Panc1 (cell line): ENCODE results near the gene TFCP2L1. TPM values are rescaled to one million over a fixed set of nuclear protein-coding genes. Genes with fewer than 3 reads are reported as not detected.

Experiments used
- ATAC-seq: fragments of 200-7000 bp; cut with Tn5 transposase; 2 replicates; pipeline ENCODE4 v1.9.1; 2020; ENCODE audit warnings: mild to moderate bottlenecking, moderate library complexity
- BruUV-seq: library from RNA; stranded (reverse); fragments of 400-500 nt; replicated peaks from 2 replicates; lab custom pipeline; 2021; lab: Mats Ljungman, UMichigan
- CTCF ChIA-PET: fragments of 300-600 bp; sonication (Branson Sonifier 250); formaldehyde crosslinking; loops from one replicate; lab custom pipeline; 2022; ENCODE audit warnings: antibody characterized with exemption; lab: Charles Lee
- POLR2A ChIA-PET: fragments of 300-600 bp; sonication (Branson Sonifier 250); formaldehyde crosslinking; loops from one replicate; lab custom pipeline; 2022; ENCODE audit warnings: antibody characterized with exemption; lab: Charles Lee
- DNase-seq: peaks from one replicate; pipeline ENCODE4 v3.0.0-alpha.2; 2010; ENCODE audit warnings: low read depth, low spot score
- H3K27ac ChIP-seq: 2 replicates; pipeline ENCODE4 v1.5.1; 2011; ENCODE audit warnings: mild to moderate bottlenecking, low read length, inconsistent platforms
- H3K27me3 ChIP-seq: fragments of 200-500 bp; sonication (Bioruptor generic); 2 replicates; pipeline ENCODE4 v1.6.0; 2014; ENCODE audit warnings: low read length, inconsistent platforms; ENCODE audit not compliant: control insufficient read depth, insufficient read depth
- H3K36me3 ChIP-seq: fragments of 200-500 bp; sonication (Bioruptor generic); 2 replicates; pipeline ENCODE4 v1.5.1; 2014; ENCODE audit warnings: inconsistent platforms, mild to moderate bottlenecking, low read length, moderate library complexity; ENCODE audit not compliant: control insufficient read depth, insufficient read depth
- H3K4me1 ChIP-seq: 2 replicates; pipeline ENCODE4 v1.5.1; 2011; ENCODE audit warnings: inconsistent platforms, mild to moderate bottlenecking, low read length, moderate library complexity; ENCODE audit not compliant: control insufficient read depth, insufficient read depth
- H3K4me3 ChIP-seq, 2 experiments: 2 replicates each; pipeline ENCODE4 v1.5.1; 2011 to 2012; ENCODE audit warnings: low read depth in 2 of 2, low read length in 2 of 2, mild to moderate bottlenecking in 2 of 2, inconsistent platforms in 1 of 2, moderate library complexity in 1 of 2
- H3K9me3 ChIP-seq: fragments of 200-500 bp; sonication (Bioruptor generic); 2 replicates; pipeline ENCODE4 v1.5.1; 2014; ENCODE audit warnings: low read depth, mild to moderate bottlenecking, inconsistent platforms, low read length, moderate library complexity; ENCODE audit not compliant: control insufficient read depth, insufficient read depth
- CTCF ChIP-seq: fragments of 450-650 bp; IDR thresholded peaks from 2 replicates; pipeline ENCODE4 v1.5.1; 2017; ENCODE audit warnings: mild to moderate bottlenecking
- POLR2AphosphoS5 ChIP-seq: IDR thresholded peaks from 2 replicates; pipeline ENCODE4 v1.6.1; 2012; ENCODE audit warnings: mild to moderate bottlenecking, low read depth, low read length, moderate library complexity
- REST ChIP-seq, 2 experiments: IDR thresholded peaks; 2 replicates each; pipeline ENCODE4 v1.6.1; 2011 to 2012; ENCODE audit warnings: low read depth in 2 of 2, control low read depth in 1 of 2, low read length in 1 of 2, mild to moderate bottlenecking in 1 of 2, moderate library complexity in 1 of 2; ENCODE audit not compliant: insufficient read depth in 1 of 2
- SIN3A ChIP-seq: IDR thresholded peaks from 2 replicates; pipeline ENCODE4 v1.6.1; 2012; ENCODE audit warnings: low read depth, mild to moderate bottlenecking, low read length, moderate library complexity, borderline replicate concordance; ENCODE audit not compliant: insufficient read depth
- TCF7L2 ChIP-seq: IDR thresholded peaks from 2 replicates; pipeline ENCODE4 v1.6.1; 2011; ENCODE audit warnings: mild to moderate bottlenecking, low read depth, low read length, inconsistent platforms
- in situ Hi-C: cut with HindIII; loops from 2 replicates; pipeline ENCODE4 v1.10.0; 2016; ENCODE audit warnings: low sequenced_read_pairs, low pct_unique_long_range_greater_than_20kb
- intact Hi-C: fragments of 100-400 bp; cut with micrococcal nuclease; formaldehyde crosslinking; loops from one replicate; pipeline ENCODE4 v1.10.0; 2022; ENCODE audit not compliant: unreplicated experiment
- total RNA-seq: library from RNA; stranded (reverse); gene quantifications from one replicate; pipeline ENCODE4 v1.2.1, GENCODE V29; 2021; ENCODE audit not compliant: unreplicated experiment

TFCP2L1 gene
- total RNA-seq, 1 experiment from 2014 or later, result 4.9 TPM

GRCh38 chr2:121254748-121255147 lies 30.3 kb downstream of the TFCP2L1 start:
- ATAC-seq (no peak), DNase-seq (no peak)
- CTCF ChIA-PET, result no interaction called here
- Histone ChIP-seq H3K27ac (no peak overlapping the region), H3K27me3 (no peaks in the 10 kb centered on the region), H3K4me3 (no peak overlapping the region), H3K9me3 (no peaks in the 10 kb centered on the region), H3K4me1 (peaks cover 8% of the 10 kb centered on the region), H3K36me3 (no peaks in the 10 kb centered on the region)
- in situ Hi-C loops, result no loop called here
- no TSS peak for BruUV-seq
- intact Hi-C loops, result no loop called here
- TF ChIP-seq CTCF (no peak), POLR2AphosphoS5 (no peak), TCF7L2 (no peak), REST (IDR thresholded peaks at IDR 0.05; ENCODE audit: insufficient read depth in 1 of 2, low read depth in 2 of 2, low read length in 1 of 2) (no peak), SIN3A (no peak)
- POLR2A ChIA-PET, result no interaction called here

GRCh38 chr2:121253674-121254240 lies 31.2 kb downstream of the TFCP2L1 start:
- no peaks in the 10 kb centered on the region for H3K9me3 ChIP-seq
- H3K4me1 ChIP-seq, result peaks cover 7% of the 10 kb centered on the region
- DNase-seq, result no peak
- ATAC-seq, result no peak
- no peak overlapping the region for H3K27ac ChIP-seq
- ChIA-PET CTCF (no interaction called here), POLR2A (no interaction called here)
- no TSS peak for BruUV-seq
- TF ChIP-seq REST (IDR thresholded peaks at IDR 0.05; ENCODE audit: insufficient read depth in 1 of 2, low read depth in 2 of 2, low read length in 1 of 2), result no peak
- no peak for TF ChIP-seq SIN3A
- TF ChIP-seq TCF7L2, result no peak
- no peak for TF ChIP-seq CTCF
- TF ChIP-seq POLR2AphosphoS5, result no peak
- H3K27me3 ChIP-seq, result no peaks in the 10 kb centered on the region
- no peak overlapping the region for H3K4me3 ChIP-seq
- in situ Hi-C loops, result no loop called here
- no peaks in the 10 kb centered on the region for H3K36me3 ChIP-seq
- intact Hi-C loops, result no loop called here
